Left lung (tissue), 10 donors: ENCODE results near the gene FMNL1. TPM values are rescaled to one million over a fixed set of nuclear protein-coding genes. Genes with fewer than 3 reads are reported as not detected.

Experiments
- ATAC-seq: fragments of 200-7000 bp; cut with Tn5 transposase; one replicate; pipeline ENCODE4 v1.9.1; 2020; ENCODE audit warnings: moderate library complexity
- DNase-seq, 4 donors: peaks; one replicate each; pipeline ENCODE4 v3.0.0-alpha.2; 2013 to 2020
- H3K27ac ChIP-seq, 2 donors: fragments of 200-600 bp; sonication (generic) in 1 of 2; one replicate each; pipeline versions ENCODE4 v1.5.0 to v1.8.0; 2020 to 2021
- H3K27me3 ChIP-seq, 2 donors: fragments of 200-600 bp; sonication (generic) in 1 of 2; one replicate each; pipeline versions ENCODE4 v1.5.0 to v1.8.0; 2020 to 2021
- H3K36me3 ChIP-seq, 2 donors: fragments of 200-600 bp; sonication (generic) in 1 of 2; one replicate each; pipeline versions ENCODE4 v1.5.0 to v1.8.0; 2020 to 2021
- H3K4me1 ChIP-seq, 2 donors: fragments of 200-600 bp; one replicate each; pipeline ENCODE4 v1.8.0; 2021
- H3K4me3 ChIP-seq, 2 donors: fragments of 200-600 bp; sonication (generic) in 1 of 2; one replicate each; pipeline versions ENCODE4 v1.5.0 to v1.8.0; 2020 to 2021; ENCODE audit warnings: mild to moderate bottlenecking in 1 of 2
- H3K9me3 ChIP-seq, 2 donors: fragments of 200-600 bp; sonication (generic) in 1 of 2; one replicate each; pipeline versions ENCODE4 v1.5.0 to v1.8.0; 2020 to 2021
- intact Hi-C, 2 donors: fragments of 100-400 bp; cut with DNase I; formaldehyde crosslinking; loops; one replicate each; pipeline versions ENCODE4 v1.11.2 to v1.14.2; 2022
- polyA plus RNA-seq, 6 donors: library from polyadenylated mRNA; unstranded; fragments of 120-200 nt; gene quantifications; one replicate each; pipeline ENCODE4 v1.2.1, GENCODE V29; 2013; ENCODE audit not compliant: insufficient read length in 6 of 6
- total RNA-seq, 2 donors: library from RNA; stranded (reverse); fragmentation: NEBNext Ultra II Directional; extraction: Animal tissue kit (Norgen Biotek cat#: 25700); gene quantifications; one replicate each; pipeline ENCODE4 v1.2.1, GENCODE V29; 2021
- TF ChIP-seq, protein P1 (sequence below), 2 donors: fragments of 200-600 bp; sonication (generic) in 1 of 2; IDR thresholded peaks; one replicate each; pipeline versions ENCODE4 v1.5.0 to v1.8.0; 2021; ENCODE audit warnings: antibody characterized with exemption in 2 of 2
- donor health status: DM: no; HTN: yes; CAD: no.
- donor health status: DM: no; HTN: no; CAD: no.

Gene FMNL1
- total and polyA plus RNA-seq, 8 donors = 6.9 to 118 (median 9.2) TPM

DNA sequence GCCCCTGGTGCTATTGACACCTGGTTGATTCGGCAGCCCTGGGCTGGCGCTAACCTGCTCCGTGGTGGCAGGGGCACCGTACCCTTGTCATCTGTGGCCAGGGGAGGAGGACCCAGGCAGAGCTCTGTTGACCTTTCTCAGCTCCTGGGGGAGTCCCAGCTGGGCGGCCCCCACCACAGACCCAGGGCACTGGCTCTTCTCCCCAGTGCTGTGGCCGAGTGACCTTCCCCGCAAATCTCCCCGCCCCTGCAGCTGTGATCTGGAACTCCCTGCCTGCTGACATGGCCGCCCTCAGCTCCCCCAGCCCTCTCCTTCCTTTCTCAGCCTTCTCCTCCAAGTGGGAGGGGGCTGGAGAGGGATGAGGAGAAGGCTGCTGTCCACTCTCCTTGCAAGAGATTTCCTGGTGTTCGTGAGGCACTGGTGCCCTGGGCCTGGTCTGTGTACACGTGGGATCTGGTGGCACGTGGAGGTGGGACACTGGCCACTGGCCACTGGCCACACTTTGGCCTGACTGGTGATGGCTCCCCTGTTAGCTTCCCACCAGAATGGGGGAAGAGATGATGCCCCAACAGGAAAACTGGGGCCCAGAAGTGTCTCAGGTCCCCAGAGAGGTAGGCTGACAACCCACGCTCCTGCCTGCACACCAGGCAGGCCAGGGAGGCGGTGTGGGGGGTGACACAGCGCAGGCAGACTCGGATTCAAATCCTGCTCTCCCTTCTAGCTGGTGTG, 8.2 kb downstream of the FMNL1 start:
- Histone ChIP-seq H3K4me1 (peaks cover 40 to 97% of the 10 kb centered on the region in 2 donors), H3K9me3 (no peaks in the 10 kb centered on the region), H3K36me3 (peaks cover 0 to 18% of the 10 kb centered on the region in 2 donors), H3K27me3 (no peaks in the 10 kb centered on the region), H3K4me3 (peak overlapping the region in 1 of 2 donors; percentile 72), H3K27ac (peak overlapping the region; percentile 84 to 97)
- TF ChIP-seq, protein P1, sequence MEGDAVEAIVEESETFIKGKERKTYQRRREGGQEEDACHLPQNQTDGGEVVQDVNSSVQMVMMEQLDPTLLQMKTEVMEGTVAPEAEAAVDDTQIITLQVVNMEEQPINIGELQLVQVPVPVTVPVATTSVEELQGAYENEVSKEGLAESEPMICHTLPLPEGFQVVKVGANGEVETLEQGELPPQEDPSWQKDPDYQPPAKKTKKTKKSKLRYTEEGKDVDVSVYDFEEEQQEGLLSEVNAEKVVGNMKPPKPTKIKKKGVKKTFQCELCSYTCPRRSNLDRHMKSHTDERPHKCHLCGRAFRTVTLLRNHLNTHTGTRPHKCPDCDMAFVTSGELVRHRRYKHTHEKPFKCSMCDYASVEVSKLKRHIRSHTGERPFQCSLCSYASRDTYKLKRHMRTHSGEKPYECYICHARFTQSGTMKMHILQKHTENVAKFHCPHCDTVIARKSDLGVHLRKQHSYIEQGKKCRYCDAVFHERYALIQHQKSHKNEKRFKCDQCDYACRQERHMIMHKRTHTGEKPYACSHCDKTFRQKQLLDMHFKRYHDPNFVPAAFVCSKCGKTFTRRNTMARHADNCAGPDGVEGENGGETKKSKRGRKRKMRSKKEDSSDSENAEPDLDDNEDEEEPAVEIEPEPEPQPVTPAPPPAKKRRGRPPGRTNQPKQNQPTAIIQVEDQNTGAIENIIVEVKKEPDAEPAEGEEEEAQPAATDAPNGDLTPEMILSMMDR (IDR thresholded peaks at IDR 0.05) = no peak
- DNase-seq = peak in 1 of 4 donors; percentile 83
- ATAC-seq = no peak
- intact Hi-C loops = no loop called here

DNA sequence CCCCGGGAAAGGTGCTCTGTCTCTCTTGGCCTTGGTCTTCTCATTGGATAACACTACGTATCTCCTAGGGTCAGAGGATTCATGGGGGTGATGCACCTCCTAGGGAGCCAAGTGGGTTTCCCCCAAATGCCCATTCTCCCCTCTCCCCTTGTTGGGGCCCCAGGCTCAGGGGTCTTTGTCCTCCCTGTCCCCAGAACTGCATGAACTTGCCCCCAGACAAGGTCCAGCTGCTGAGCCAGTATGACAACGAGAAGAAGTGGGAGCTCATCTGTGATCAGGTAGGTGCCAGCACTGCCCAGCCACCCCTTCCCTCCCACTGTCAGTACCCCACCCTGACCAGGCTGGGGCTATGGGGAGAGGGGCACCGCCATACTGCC, 8.7 kb downstream of the FMNL1 start:
- Histone ChIP-seq H3K36me3 (peaks cover 0 to 21% of the 10 kb centered on the region in 2 donors), H3K27me3 (no peaks in the 10 kb centered on the region), H3K4me3 (peak overlapping the region in 1 of 2 donors; percentile 72), H3K9me3 (no peaks in the 10 kb centered on the region), H3K4me1 (peaks cover 40 to 98% of the 10 kb centered on the region in 2 donors), H3K27ac (peak overlapping the region; percentile 84 to 97)
- ATAC-seq (no peak), DNase-seq (no peak)
- intact Hi-C loops = no loop called here
- TF ChIP-seq, protein P1 (IDR thresholded peaks at IDR 0.05) = no peak

DNA sequence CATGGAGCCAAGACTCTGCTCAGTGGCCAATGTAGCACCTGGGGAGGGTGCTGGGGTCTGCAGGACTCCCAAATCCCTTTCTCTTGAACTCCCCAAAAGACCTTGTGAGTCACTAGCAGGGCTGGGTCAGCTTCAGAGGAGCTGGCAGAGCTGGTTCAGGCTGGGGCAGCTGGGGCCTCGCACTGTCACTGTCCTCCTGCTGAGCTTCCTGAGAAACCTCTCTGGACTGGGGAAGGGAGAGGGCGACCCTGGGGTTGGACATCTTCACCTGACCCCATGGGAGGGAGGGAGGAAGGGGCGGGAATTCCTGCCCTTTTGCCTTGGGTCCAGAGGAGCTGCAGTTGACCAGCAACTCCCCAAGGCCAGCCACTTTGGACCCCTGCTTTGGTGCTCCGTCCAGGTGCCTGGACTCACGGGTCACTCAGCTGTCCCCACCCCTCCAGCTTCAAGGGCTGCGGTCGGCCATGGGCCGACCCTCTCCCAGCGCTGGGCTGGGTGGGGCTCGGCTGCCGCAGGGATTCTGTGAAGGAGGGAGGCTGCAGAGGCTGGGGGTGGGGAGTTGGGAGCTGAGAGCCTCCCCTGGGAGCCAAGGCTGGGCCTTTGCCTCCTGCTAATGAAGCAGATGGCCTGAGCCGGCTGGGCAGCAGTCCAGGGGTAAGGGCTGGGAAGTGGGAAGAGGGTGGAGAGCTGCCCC, 9.2 kb downstream of the FMNL1 start:
- TF ChIP-seq, protein P1 (IDR thresholded peaks at IDR 0.05) = no peak
- Histone ChIP-seq H3K4me1 (peaks cover 40 to 99% of the 10 kb centered on the region in 2 donors), H3K27me3 (no peaks in the 10 kb centered on the region), H3K36me3 (peaks cover 0 to 27% of the 10 kb centered on the region in 2 donors), H3K27ac (peak overlapping the region in 1 of 2 donors; percentile 97), H3K9me3 (no peaks in the 10 kb centered on the region), H3K4me3 (no peak overlapping the region)
- intact Hi-C loops = no loop called here
- DNase-seq (no peak), ATAC-seq (no peak)

DNA sequence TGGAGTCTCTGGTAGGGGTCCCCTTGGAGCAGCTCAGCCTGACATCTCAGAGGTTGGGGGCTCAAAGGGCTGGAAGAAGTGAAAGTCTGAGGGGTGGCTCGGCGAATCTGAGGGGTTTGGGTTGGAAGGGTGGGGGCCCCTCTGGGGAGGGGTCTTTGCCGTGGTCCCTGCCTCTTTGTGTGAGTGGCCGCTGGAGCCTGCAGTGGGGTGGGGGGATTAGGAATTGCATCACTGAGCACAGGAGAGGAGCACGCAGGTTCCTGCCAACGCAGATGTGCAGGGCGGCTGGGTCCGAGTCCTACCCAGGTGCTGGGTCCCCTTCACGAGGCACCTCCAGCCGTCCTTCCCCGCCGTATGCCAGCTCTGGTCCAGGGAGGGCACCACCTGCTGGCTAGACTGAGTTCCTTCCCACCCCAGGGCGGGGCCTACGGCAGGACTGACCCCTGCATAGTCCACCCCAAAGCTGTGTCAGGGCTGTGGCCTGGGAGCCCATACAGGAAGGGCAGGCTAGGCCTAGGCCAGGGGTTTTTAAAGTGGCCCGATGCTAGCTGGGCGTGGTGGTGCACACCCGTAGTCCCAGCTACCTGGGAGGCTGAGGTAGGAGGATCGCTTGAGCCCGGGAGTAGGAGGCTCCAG, 9.9 kb downstream of the FMNL1 start:
- Histone ChIP-seq H3K4me3 (no peak overlapping the region), H3K9me3 (no peaks in the 10 kb centered on the region), H3K4me1 (peaks cover 40 to 98% of the 10 kb centered on the region in 2 donors), H3K27ac (peak overlapping the region in 1 of 2 donors; percentile 97), H3K27me3 (no peaks in the 10 kb centered on the region), H3K36me3 (peaks cover 0 to 33% of the 10 kb centered on the region in 2 donors)
- DNase-seq = no peak
- TF ChIP-seq, protein P1 (IDR thresholded peaks at IDR 0.05) = peak in 1 of 2 donors; percentile 38
- intact Hi-C loops = no loop called here
- no peak for ATAC-seq
